22Rv1 (cell line): Measurements from ENCODE around the gene TRIP12.

ENCODE experiments used
- CTCF ChIP-seq: fragments of 450-650 bp; IDR thresholded peaks from 2 replicates; pipeline ENCODE4 v1.5.1; 2017; ENCODE audit warnings: mild to moderate bottlenecking
- ZFX ChIP-seq: fragments of 450-650 bp; IDR thresholded peaks from 2 replicates; pipeline ENCODE4 v1.6.1; 2017; ENCODE audit warnings: antibody characterized with exemption, borderline replicate concordance

- no peak for TF ChIP-seq CTCF
- TF ChIP-seq ZFX: no peak
Observed at GRCh38 chr2:229937537-229937936, 15.7 kb upstream of the TRIP12 start.
